ENCODE results near the gene ZNF485. TPM values are rescaled to one million over a fixed set of nuclear protein-coding genes. Genes with fewer than 3 reads are reported as not detected.
"Not testable (repeated sequence)": the region's sequence is repeated elsewhere in the genome, so short reads cannot be mapped to it uniquely, and the experiment has no call there.

The ZNF485 gene
- 3.3 and 5.2 TPM in 2 replicates for total RNA-seq

- DNase-seq (ENCODE audit: low read depth): peak; percentile 22
Measured at GRCh38 chr10:43606323-43607198, at the start of gene ZNF485. TSS of gene ZNF485 (plus strand) at chr10:43606438. CDS start at chr10:43607051, 613 bp downstream.

- DNase-seq (ENCODE audit: low read depth): no peak
Measured at GRCh38 chr10:43557214-43557613, 49.0 kb upstream of the ZNF485 start.

- DNase-seq (ENCODE audit: low read depth): no peak
Measured at GRCh38 chr10:43569681-43570080, 36.6 kb upstream of the ZNF485 start.

GRCh38 chr10:43570971-43571370 is 35.3 kb upstream of the ZNF485 start:
- DNase-seq (ENCODE audit: low read depth): no peak

- no peak for DNase-seq (ENCODE audit: low read depth)
Measured at GRCh38 chr10:43573250-43574000, 32.8 kb upstream of the ZNF485 start.

- DNase-seq (ENCODE audit: low read depth): peak; percentile 59
Measured at GRCh38 chr10:43574001-43574892, 32.0 kb upstream of the ZNF485 start, which contains the start of gene ZNF239. TSS of gene ZNF239 (minus strand) at chr10:43574616. CDS start at chr10:43558079, 16,537 bp downstream.

- no peak for DNase-seq (ENCODE audit: low read depth)
Measured at GRCh38 chr10:43574906-43575305, 31.3 kb upstream of the ZNF485 start.

- no peak for DNase-seq (ENCODE audit: low read depth)
Measured at GRCh38 chr10:43576062-43576461, 30.2 kb upstream of the ZNF485 start.

- no peak for DNase-seq (ENCODE audit: low read depth)
Measured at GRCh38 chr10:43576580-43576979, 29.7 kb upstream of the ZNF485 start.

GRCh38 chr10:43584051-43584450 is 22.2 kb upstream of the ZNF485 start:
- no peak for DNase-seq (ENCODE audit: low read depth)

GRCh38 chr10:43585046-43585445 is 21.2 kb upstream of the ZNF485 start:
- no peak for DNase-seq (ENCODE audit: low read depth)

- no peak for DNase-seq (ENCODE audit: low read depth)
Measured at GRCh38 chr10:43585981-43586729, 20.1 kb upstream of the ZNF485 start.

- not testable (repeated sequence) for DNase-seq (ENCODE audit: low read depth)
Measured at GRCh38 chr10:43586730-43587115, 19.5 kb upstream of the ZNF485 start.

GRCh38 chr10:43591303-43591904 is 14.8 kb upstream of the ZNF485 start:
- DNase-seq (ENCODE audit: low read depth): no peak

GRCh38 chr10:43594944-43595589 is 11.2 kb upstream of the ZNF485 start:
- DNase-seq (ENCODE audit: low read depth): no peak

- no peak for DNase-seq (ENCODE audit: low read depth)
Measured at GRCh38 chr10:43595739-43596298, 10.4 kb upstream of the ZNF485 start.

GRCh38 chr10:43596546-43596945 is 9.7 kb upstream of the ZNF485 start:
- DNase-seq (ENCODE audit: low read depth): no peak

- DNase-seq (ENCODE audit: low read depth): no peak
Measured at GRCh38 chr10:43598446-43598845, 7.8 kb upstream of the ZNF485 start.

GRCh38 chr10:43599333-43599732 is 6.9 kb upstream of the ZNF485 start:
- no peak for DNase-seq (ENCODE audit: low read depth)

GRCh38 chr10:43601576-43601975 is 4.7 kb upstream of the ZNF485 start:
- not testable (repeated sequence) for DNase-seq (ENCODE audit: low read depth)

Measured in renal cortical epithelial cell (primary cell).